Measurements from ENCODE around the gene FAM240B.

DNA sequence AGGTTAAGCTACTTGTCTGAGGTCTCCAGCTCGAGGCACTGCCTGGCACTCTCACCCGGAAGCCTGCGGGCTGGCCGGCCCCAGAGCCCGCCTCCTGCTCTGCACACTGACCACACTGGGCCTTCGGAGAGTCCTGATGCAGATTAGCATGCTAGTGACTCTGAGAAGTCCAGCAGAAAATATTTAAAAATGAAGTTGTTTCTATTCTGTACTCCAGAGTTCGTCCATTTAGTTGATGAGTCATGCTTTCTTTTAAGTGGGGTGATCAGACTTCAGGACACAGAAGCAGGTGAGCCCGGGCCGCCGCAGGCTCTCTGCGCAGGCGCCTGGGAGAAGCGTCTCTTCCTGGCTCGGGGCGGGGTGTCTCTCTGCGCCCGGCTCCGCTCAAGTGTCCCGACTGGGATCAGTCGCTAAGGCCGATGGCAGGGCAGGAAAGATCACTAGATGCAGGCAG is 32.5 kb downstream of the FAM240B start:
- TF ChIP-seq, protein P1, sequence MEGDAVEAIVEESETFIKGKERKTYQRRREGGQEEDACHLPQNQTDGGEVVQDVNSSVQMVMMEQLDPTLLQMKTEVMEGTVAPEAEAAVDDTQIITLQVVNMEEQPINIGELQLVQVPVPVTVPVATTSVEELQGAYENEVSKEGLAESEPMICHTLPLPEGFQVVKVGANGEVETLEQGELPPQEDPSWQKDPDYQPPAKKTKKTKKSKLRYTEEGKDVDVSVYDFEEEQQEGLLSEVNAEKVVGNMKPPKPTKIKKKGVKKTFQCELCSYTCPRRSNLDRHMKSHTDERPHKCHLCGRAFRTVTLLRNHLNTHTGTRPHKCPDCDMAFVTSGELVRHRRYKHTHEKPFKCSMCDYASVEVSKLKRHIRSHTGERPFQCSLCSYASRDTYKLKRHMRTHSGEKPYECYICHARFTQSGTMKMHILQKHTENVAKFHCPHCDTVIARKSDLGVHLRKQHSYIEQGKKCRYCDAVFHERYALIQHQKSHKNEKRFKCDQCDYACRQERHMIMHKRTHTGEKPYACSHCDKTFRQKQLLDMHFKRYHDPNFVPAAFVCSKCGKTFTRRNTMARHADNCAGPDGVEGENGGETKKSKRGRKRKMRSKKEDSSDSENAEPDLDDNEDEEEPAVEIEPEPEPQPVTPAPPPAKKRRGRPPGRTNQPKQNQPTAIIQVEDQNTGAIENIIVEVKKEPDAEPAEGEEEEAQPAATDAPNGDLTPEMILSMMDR (IDR thresholded peaks at IDR 0.05) = no peak
- TF ChIP-seq POLR2A (IDR thresholded peaks at IDR 0.05) = no peak
